ENCODE results near the gene PEX11A.
A peak's percentile ranks its signal among the peaks of the same experiment; 100 is the strongest.

PEX11A gene

DNA sequence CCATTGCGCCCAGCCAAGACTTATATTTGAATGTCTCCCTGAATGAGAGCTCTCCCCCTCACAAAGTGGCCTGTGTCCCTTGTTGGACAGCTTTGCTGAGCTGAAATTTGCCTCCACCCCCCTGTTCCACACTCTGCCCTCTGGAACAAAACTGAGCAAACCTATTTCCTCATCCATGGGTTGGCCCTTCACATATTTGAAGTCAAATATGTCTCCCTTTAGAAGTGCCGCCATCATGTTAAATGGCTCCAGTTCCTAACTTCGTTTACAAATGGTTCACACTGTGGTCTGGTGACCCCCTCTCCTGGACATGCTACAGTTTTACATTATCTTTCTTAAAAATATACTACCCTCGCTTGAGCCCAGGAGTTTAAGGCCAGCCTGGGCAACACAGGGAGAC lies 16.0 kb downstream of the PEX11A start:
- DNase-seq: no peak

DNA sequence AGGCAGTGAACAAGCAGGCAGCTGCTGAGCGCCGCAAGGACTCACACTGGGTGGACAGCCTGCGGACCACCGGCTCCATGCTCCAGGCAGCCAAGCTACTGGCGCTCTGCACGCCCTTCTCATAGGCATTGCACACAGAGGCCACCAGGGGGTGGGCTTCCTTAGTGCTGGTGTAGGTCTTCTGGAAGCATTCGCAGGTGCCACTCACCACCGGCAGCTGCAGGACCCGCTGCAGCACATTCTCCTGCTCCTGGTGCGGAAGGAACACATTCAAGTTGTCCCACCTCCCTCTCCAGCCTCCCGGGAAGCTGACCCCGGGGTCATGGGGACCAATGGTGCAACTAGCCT lies 17.4 kb downstream of the PEX11A start:
- DNase-seq: peak; percentile 8

DNA sequence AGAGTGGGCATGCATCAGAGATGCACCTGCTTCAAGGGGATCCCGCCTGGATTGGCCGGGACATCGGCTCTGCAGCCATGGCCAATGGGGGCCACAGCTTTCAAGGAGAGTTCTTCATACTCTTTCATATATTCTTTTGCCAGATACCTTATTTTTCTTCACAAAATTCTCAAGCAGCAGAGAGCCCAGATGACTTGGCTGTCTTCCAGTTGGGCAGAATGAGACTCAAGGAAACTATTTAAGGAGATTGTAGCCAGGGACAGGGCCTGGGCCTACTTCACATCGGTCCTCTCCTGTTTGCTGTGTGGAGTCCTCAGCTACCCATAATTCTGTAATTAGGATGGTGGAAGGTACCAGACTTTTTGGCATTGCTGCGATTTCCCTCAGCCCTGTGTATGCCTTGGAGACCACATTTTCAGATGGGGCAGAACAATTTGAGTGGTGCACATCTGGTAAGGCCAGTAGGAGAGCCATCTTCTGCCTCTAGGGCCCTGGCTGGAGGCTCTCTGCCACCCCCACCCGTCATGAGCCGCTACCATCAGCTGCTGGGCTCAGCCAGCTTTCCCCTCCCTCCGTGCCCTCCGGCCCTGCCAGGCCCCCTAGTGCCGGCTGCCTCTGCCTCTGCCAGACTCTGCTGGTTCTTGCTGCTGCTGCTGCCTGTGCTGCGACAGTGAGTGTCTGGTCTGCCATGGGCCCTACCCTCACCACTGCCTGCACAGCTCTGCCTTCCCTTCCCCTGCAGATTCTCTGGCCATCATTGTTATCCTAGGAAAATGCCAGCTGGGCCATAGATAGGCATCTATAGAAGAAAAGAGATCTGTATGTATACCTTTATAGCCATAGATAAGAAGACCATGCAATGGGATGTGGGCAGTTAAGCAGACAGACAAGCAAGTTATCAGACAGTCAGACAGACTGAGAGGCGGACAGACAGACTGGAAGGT lies 18.1 kb downstream of the PEX11A start:
- no peak for DNase-seq

DNA sequence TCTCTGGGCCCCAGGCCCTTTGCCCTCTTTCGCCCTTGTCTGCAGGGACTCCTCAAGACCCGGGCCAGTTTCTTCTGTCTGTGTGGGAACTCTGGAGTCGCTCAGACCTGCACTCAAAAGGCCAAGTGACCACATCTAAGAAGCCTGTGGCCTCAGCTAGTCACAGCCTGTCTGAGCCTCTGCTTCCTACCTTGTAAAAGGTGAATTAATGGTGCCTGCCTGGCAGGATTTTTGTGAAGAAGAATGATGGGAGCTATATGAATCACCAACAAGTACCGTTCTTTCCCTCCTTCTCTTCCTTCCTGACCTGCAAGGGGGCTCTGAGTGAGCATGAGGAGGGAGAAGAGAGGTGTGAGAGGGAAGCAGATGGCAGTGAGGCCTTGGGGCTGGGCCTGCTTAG lies 18.9 kb downstream of the PEX11A start:
- no peak for DNase-seq

DNA sequence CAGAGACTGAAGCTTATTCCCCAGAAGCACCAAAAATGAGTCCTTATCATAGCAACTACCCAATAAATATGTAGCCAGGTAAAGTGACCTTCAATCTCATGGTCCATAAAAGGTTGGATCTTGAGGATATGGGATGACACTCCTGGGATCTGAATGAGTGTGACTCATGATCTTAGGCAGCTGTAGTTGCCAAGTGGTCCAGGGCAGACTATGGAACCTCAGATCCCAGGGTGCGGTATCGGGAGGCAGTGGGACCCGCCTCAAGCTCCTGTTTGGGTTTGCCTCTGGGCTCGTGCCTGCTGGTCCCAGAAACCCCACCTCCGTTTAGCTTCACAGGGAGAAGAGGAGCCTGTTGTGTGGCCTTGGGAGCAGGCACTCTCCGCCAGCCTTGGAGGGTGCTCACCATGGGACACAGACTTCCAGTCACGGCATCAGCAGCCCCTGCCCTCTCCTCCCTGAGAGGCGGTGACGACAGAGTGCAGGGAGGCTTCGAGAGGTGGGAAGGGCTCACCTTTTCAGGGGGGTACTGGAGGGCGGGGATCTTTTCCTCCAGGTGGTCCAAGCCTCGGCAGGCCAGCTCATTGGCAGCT lies 19.5 kb downstream of the PEX11A start:
- no peak for DNase-seq

DNA sequence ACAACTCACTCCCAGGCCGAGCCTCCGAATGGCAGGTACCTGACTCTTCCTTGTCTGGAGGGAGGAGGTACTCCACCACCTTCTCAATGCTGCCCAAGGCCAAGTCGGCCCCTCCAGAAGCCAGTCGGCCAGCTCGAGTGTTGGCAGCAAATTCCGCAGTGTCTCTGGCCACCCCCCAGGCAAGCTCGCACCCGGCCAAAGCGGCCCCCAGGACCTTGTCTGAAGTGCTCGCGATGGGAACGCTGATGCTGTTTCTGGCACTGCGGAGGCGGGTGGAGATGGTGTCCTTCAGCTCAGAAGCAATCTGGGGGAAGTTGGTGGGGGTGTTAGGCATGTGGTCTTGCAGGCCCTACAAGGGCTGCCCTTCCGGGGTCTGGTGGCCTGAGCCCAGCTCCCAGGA lies 20.6 kb downstream of the PEX11A start:
- no peak for DNase-seq

DNA sequence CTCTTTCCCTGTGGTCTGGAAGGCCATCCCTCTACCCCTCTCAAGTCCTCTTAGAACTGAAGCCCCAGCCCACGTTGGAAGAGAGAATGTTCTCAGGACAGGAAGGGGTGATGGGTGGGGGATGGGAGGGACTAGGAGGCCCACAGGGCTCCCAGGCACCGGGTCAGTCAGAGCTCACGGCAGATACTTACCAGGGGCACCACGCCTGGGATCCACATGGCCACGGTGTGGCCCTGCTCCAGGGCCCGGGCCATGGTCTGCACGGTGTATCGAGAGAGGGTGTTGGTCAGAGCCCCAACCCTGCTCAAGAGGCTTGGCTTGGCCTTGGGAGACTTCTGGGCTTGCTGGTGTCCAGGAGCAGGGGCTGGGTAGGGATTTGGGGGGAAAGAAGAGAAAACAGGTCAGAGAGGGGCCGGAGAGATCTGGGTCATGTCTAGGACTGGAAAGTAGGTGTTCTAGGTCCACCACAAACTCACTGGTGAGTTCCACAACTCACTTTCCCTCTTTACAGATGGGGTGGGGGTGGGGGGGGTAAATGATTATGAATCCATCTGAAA lies 21.2 kb downstream of the PEX11A start:
- DNase-seq: no peak

DNA sequence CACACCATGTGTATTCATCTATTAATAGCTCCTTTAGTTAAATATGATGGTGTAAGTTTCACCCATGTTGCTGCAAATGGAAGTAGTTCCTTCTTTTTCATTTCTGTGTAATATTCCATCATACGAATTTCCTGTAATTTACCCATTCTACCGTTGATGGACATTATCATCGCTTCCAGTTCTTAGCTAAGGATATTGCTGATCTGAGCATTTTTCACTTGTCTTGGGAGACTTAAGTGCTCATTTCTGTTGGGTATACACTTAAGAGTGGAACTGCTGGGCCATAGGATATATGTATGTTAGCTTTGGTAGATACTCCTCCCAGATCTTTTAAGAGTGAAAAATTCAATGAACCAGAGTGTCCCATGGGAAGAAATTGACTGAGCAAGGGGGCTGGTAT lies 22.4 kb downstream of the PEX11A start:
- no peak for DNase-seq

DNA sequence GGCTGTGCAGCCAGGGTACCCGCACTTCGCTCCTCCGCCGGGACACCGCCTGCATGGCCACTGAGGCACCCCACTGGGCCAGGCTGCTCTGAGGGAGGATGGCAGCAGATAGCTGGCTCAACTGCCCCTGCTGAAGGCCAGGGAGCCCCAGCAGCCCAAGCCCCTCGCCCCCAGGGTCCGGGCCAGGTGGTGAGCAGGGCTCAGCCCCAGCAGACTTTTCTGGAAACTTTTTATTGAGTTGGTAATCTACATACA lies 22.9 kb downstream of the PEX11A start:
- DNase-seq: no peak

DNA sequence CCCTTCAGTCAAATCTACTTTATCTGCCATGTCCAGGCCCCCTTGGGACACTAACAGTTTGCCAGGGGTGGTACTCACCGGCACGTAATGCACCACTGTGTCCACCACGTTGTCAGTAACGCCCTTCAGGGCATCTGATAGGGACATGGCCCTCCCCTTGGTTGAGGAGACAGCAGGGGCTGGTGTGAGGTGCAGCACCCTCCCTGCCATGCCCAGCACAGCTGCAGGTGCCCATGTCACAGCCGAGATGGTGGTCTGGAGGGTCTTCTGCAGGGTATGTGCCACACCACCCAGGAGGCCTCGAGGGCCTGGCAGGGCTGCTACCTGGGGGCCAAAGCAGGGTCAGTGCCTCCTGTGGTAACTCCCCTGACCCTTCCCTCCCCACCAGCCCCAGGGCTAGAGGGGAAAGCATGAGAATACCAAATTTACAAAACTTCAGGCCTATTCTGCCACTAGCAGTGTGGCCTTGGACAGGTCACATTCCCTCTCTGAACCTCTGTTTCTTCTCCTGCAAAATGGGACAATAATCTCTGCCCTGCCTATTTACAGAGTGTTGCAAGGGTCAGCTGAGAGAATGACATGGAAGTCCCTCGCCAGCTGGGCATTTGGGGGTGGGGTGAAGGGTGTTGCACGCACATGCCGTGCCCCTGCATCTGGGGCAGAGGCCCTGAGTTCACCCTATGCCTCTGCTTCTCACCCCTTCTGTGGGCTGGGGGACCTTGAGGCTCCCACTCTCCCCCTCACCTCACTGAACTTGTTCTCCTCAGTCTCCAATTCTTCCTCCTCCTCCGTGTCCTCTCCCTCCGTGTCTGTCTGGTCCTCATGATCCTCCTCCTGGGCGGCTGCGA lies 23.5 kb downstream of the PEX11A start:
- no peak for DNase-seq

DNA sequence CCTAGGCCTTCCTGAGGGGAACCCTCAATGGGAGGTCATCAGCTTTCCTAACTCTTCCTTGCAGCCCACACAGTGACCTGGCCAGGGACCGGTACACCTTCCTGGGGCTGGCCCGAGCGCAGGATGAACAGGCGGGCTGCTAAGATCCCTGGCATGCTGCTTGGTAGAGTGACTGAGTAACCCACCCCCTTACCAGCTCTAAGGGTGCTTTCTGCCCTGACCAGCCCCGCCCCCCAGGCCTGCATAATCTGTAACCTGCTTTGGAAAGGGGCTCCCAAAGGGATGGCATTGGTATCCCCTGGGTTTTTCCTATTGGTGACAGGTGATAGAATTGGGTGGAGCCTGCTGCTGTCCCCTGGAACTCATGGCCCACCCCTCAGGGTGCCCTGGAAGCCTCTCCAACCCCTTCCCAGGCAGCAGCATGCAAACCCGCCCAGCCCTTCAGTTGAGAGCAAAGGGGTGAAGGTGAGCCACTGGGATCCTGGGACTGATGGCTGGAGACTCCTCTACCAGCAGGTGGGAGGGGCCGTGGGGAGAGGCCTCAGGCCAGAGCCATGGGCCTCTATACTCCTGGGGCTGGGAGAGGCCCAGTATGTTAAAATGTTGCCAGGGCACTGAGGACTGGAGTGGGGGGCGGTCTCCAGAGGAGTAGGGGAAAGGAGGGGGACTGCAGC lies 24.2 kb downstream of the PEX11A start:
- no peak for DNase-seq

DNA sequence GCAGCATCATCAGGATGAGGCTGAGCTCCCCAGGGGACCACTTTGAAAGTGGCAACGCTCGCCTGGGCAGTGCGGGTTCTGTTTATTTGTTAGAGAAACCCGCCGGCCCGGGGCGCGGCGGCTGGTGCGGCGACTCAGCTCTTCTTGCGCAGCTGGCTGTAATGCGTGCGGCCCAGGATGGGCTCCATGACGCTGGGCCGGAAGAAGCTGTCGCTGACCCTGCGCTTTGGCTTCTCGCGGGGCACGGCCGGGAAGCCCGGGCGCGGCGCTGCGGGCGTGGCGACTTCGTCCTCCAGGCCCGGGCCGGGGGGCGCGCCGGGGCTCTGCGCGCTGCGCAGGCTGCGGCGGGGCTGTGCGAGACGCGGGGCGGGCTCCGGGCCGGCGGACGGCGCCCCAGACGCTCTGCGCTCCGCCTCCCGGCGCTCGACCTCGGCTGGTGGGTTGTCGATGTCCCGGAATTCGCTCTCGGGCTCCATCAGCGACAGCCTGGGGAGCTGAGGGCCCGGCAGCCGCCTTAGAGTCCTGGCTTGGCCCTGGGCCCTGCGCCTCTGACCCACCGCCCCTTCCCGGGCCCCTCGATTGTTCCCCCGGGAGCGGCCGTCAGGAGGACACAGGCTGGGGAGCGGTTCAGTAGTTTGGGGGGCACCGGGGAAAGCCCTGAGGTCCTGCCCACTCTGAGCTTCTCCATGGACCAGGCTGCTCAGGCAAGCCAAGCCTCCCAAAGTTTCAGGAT lies 24.9 kb downstream of the PEX11A start:
- peak; percentile 47 for DNase-seq

DNA sequence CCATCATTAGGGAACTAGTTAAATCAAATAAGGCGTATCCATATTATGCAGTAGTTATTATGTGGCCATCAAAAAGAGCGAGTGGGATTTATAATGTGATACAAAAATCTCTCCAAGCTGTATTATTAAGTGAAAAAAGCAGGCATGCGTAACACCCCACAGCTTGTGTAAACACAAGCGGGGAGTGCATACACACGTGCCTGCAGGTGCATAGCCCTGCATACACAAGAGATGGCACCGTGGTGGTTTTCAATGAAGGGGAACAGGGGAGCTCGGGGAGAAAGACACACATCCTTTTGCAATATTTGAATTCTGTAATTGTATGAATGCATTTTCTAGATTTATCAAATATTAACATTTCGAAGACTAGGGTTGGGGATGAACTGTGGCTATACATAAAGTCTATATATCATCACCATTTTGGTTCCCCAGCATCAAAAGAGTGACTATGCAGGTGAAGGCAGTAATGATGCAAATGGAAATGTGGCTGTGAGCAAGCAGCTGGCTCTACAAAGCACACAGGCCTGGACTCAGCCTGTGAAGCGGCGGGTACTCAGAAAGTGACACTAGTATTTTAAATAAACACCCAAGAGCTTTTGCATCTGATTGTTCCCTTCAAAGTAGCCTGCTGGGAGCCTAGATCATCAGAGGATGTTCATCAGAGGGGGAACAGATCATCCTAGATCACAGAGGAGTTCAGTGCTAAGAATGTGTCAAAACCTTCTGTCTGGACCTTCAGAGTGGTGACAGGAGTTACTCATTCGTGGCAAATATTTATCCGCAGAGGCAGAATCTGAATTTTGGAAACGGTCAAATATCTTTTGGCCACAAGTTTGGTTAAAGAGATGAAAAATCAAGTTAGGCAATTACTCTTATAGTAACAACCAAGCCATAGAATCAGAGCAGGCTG lies 25.9 kb downstream of the PEX11A start:
- peak; percentile 74 for DNase-seq

DNA sequence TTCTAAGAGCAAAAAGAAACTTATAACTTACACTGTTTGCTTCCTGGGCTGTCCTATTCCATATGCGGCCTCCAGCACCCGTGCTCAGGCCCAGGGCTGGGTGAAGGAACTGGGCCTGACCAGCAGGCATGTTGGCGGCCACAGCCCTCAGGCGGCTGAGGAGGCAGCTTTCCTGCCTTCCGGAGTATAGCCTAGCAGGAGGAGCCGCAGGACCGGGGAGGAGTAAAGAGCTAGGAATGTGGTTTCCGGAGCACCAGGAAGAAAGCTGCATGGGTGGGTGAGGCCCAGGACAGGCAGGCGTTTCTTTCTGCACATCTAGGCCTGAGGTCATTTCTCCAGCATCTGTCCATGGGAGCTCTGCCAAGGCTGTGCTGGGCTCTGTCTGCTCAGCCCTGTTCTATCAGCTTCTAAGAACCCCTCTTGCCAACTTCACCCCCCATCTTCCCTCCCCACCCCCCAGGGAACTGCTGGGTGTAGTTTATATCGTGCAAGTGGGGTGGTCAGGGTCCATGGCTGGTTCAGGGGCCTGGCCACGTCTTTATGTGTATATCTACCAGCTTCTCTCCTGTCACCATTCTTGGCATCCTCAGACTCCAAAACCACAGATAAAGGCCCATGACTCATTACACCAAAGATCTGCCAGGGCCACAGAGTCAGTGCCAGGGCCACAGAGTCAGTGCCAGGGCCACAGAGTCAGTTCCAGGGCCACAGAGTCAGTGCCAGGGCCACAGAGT lies 27.5 kb downstream of the PEX11A start:
- no peak for DNase-seq

DNA sequence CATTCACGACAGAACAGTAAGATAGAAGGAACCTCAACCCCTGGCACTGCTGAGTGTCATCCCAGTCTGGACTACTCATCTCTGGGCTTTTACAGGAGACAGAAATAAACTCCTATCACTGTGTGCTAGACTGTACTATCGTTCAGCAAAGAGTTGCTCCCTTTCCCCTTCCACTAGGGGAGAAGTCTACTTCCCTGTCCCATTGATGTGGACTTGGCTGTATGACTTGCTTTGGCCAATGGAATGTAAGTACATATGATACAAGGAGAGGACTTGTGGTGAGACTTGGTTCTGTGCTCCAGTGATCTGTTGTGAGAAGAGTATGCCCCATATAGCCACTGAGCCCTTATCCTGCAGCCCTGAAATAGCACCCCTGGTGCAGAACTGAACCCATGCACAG lies 30.0 kb downstream of the PEX11A start:
- DNase-seq: no peak

DNA sequence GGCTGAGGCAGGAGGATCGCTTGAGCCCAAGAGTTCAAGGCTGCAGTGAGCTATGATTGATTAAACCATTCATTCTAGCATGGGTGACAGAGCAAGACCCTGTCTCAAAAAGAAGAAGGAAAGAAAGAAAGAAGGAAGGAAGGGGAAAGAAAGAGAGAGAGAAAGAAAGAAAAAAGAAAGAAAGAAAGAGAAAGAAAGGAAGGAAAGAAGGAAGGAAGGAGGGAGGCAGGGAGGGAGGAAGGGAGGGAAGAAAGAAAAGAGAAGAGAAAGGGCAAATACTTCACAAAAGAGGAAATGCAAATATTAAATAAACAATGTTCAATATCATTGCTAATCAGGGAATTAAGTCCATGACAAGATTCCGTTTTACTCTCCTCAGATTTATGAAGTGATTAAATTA lies 31.3 kb downstream of the PEX11A start:
- DNase-seq: no peak

DNA sequence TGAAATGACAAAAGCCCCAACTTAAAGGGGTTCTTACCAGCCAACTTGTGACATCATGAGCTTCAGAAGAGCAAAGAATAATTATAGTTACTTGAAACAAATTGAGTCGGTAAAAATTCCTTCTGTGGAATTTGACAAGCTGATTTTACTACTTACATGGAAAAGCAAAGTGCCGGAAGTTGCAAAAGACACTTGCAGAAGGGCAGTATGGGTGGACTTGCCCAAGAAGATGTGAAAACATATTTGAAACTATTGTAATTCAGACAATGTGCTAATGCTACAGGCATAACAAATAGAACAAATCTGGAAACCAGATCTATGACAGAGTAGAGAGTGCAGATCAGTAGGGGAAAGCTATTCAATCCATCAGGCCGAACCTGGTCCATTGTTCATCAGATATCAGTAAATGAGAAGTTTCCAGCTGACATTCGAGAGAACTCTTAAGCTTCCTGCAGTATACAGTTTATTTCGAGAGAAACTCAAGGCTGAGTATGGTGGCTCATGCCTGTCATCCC lies 32.8 kb downstream of the PEX11A start:
- no peak for DNase-seq

DNA sequence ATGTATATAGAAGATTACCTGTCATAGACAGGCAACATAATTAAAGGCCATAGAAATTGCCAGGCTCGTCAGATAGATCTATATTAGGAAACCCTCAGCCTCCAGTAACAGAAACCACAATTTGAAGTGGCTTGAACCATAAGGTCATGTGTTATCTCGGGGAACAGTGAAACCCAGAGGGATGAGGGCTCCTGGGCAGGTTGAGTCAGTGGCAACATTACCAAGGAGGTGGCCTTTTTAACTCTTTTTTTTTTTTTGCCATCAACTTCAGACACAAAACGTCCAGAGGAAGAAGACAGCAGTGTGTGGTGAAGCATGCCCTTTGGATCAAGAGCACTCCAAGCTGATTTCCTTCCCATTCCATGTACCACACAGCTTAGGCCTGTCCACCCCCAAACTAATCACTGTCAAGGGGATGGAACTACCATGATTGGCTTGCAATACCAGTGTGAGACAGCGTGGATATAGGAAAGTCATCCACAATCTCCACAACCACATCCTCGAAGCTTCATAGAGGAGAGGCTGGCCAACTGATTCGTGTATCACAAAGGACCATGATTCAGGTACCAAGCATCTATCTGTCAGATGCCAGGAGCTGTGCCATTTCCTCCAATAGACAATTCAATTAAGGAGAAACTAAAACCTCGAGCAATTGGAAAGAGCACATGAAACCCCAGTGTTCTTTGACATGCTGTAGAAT lies 34.3 kb downstream of the PEX11A start:
- no peak for DNase-seq
